Measurements from ENCODE around the gene FBXO28. TPM values are rescaled to one million over a fixed set of nuclear protein-coding genes. Genes with fewer than 3 reads are reported as not detected.
A peak's percentile ranks its signal among the peaks of the same experiment; 100 is the strongest.

FBXO28 gene
- total and polyA plus RNA-seq, 7 donors = 10.2 to 32.7 (median 21.9) TPM

GRCh38 chr1:224185208-224185607 is 71.3 kb downstream of the FBXO28 start:
- H3K9me3 ChIP-seq = no peaks in the 10 kb centered on the region
- no peak overlapping the region for H3K4me3 ChIP-seq
- H3K36me3 ChIP-seq = peaks cover 0 to 15% (median 0%) of the 10 kb centered on the region in 4 donors
- TF ChIP-seq EP300 (IDR thresholded peaks at IDR 0.05) = no peak
- no peak for TF ChIP-seq POLR2A (IDR thresholded peaks at IDR 0.05)
- no peak for TF ChIP-seq POLR2AphosphoS5 (IDR thresholded peaks at IDR 0.05)
- no peak for TF ChIP-seq CTCF (IDR thresholded peaks at IDR 0.05)
- peak overlapping the region in 2 of 4 donors; percentile 95 to 97 for H3K27ac ChIP-seq
- DNase-seq = no peak
- WGBS, 2 donors = 94 to 96% methylated on average over 8 of the region's 8 CpGs
- H3K4me1 ChIP-seq = peaks cover 0 to 47% (median 39%) of the 10 kb centered on the region in 4 donors
- intact Hi-C loops (cut with DNase I) = loop anchor here (10.0 kb wide), 1 partner anchor 270 kb away; no protein-coding TSS in a partner anchor
- H3K27me3 ChIP-seq = no peaks in the 10 kb centered on the region

GRCh38 chr1:224188286-224188685 is 74.4 kb downstream of the FBXO28 start:
- peaks cover 0 to 36% (median 31%) of the 10 kb centered on the region in 4 donors for H3K4me1 ChIP-seq
- H3K27me3 ChIP-seq = no peaks in the 10 kb centered on the region
- no peak overlapping the region for H3K4me3 ChIP-seq
- 84 to 86% methylated on average over 2 of the region's 2 CpGs for WGBS, 2 donors
- H3K9me3 ChIP-seq = no peaks in the 10 kb centered on the region
- no peak for TF ChIP-seq POLR2A (IDR thresholded peaks at IDR 0.05)
- no peak for TF ChIP-seq EP300 (IDR thresholded peaks at IDR 0.05)
- TF ChIP-seq CTCF (IDR thresholded peaks at IDR 0.05) = no peak
- TF ChIP-seq POLR2AphosphoS5 (IDR thresholded peaks at IDR 0.05) = no peak
- no peak overlapping the region for H3K27ac ChIP-seq
- intact Hi-C loops (cut with DNase I) = loop anchor here (10.0 kb wide), 1 partner anchor 267 kb away; no protein-coding TSS in a partner anchor
- peaks cover 1 to 46% (median 12%) of the 10 kb centered on the region in 4 donors for H3K36me3 ChIP-seq
- no peak for DNase-seq

GRCh38 chr1:224189561-224189960 is 75.7 kb downstream of the FBXO28 start:
- Histone ChIP-seq H3K36me3 (peaks cover 3 to 58% (median 12%) of the 10 kb centered on the region in 4 donors), H3K27ac (no peak overlapping the region), H3K4me3 (no peak overlapping the region), H3K9me3 (no peaks in the 10 kb centered on the region), H3K4me1 (peaks cover 0 to 30% (median 26%) of the 10 kb centered on the region in 4 donors), H3K27me3 (no peaks in the 10 kb centered on the region)
- DNase-seq = peak; percentile 1
- no peak for TF ChIP-seq POLR2AphosphoS5 (IDR thresholded peaks at IDR 0.05)
- TF ChIP-seq POLR2A (IDR thresholded peaks at IDR 0.05) = no peak
- no peak for TF ChIP-seq EP300 (IDR thresholded peaks at IDR 0.05)
- TF ChIP-seq CTCF (IDR thresholded peaks at IDR 0.05) = no peak
- intact Hi-C loops (cut with DNase I) = loop anchor here (10.0 kb wide), 1 partner anchor 265 kb away; no protein-coding TSS in a partner anchor
- 96 to 97% methylated on average over 7 of the region's 7 CpGs for WGBS, 2 donors

GRCh38 chr1:224192082-224192788 is 78.3 kb downstream of the FBXO28 start:
- Histone ChIP-seq H3K36me3 (peaks cover 3 to 62% (median 12%) of the 10 kb centered on the region in 4 donors), H3K27ac (no peak overlapping the region)

More at GRCh38 chr1:224192082-224192788, 78.3 kb downstream of the FBXO28 start:
- WGBS, 2 donors = 73 to 76% methylated on average over 5 of the region's 5 CpGs
- TF ChIP-seq POLR2A (IDR thresholded peaks at IDR 0.05) (no peak), EP300 (IDR thresholded peaks at IDR 0.05) (no peak), CTCF (IDR thresholded peaks at IDR 0.05) (no peak), POLR2AphosphoS5 (IDR thresholded peaks at IDR 0.05) (no peak)
- Histone ChIP-seq H3K9me3 (no peaks in the 10 kb centered on the region), H3K4me1 (peaks cover 0 to 8% (median 5%) of the 10 kb centered on the region in 4 donors), H3K27me3 (no peaks in the 10 kb centered on the region), H3K4me3 (no peak overlapping the region)
- intact Hi-C loops (cut with DNase I) = no loop called here
- DNase-seq = no peak

Measured in sigmoid colon (tissue), 7 donors.